22Rv1 (cell line): Measurements from ENCODE around the gene SLX4IP.

Source experiments
- CTCF ChIP-seq: fragments of 450-650 bp; IDR thresholded peaks from 2 replicates; pipeline ENCODE4 v1.5.1; 2017; ENCODE audit warnings: mild to moderate bottlenecking
- ZFX ChIP-seq: fragments of 450-650 bp; IDR thresholded peaks from 2 replicates; pipeline ENCODE4 v1.6.1; 2017; ENCODE audit warnings: antibody characterized with exemption, borderline replicate concordance

- no peak for TF ChIP-seq CTCF
- no peak for TF ChIP-seq ZFX
Measured at GRCh38 chr20:10637031-10637559, 202.0 kb downstream of the SLX4IP start.
